Stimulated activated CD8-positive, alpha-beta memory T cell treated with anti-CD3 and anti-CD28 coated beads, Interleukin-12 subunit alpha, Interleukin-12 subunit beta, amount 100 ng/mL, for 24 hours (primary cell): ENCODE data around the gene RXFP1.
A peak's percentile ranks its signal among the peaks of the same experiment; 100 is the strongest.

ENCODE experiments used
- DNase-seq: peaks from one replicate; pipeline ENCODE4 v3.0.0-alpha.2; 2020; ENCODE audit errors: extremely low read depth

The RXFP1 gene

GRCh38 chr4:158671915-158672806, 150.5 kb downstream of the RXFP1 start, which contains the start of gene ETFDH:
ETFDH (plus strand) TSS chr4:158672296; CDS start chr4:158672457, 161 bp downstream.
- peak; percentile 94 for DNase-seq

DNA sequence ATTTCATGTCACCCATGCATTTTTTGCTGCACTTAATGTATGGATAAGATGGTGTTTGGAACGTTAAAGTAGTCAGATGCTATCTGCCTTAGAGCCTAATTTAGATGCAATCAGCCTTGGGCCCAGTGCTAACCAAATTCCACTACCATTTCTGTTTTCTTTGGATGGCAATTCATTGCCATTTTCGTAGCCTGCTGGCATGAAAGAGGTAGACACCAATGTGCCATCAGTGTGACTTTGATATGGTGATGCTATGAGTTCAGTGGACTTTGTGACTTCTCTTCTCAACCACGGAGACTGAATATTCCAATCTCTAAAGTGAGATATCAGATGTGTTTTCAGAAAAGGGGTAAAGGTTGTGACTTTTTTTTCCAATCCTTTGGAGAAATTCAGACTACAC, 152.0 kb downstream of the RXFP1 start:
- no peak for DNase-seq

- no peak for DNase-seq
These were observed 154.4 kb downstream of the RXFP1 start for GRCh38 chr4:158676076-158676475.

DNA sequence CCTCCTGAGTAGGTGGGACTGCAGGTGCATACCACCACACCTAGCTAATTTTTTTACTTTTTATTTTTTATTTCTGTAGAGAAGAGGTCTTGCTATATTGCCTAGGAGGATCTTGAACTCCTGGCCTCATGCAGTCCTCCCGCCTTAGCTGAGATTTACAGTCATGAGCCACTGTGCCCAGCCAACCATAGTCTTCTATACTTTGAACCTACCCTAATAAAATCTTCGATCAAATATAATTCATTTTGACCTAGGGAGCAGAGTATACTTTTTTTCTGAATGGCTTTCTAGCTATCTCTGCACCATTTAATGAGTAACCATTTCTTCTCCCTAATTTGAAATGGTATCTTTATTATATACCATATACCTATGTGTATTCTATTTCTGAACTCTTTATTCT, 157.1 kb downstream of the RXFP1 start:
- DNase-seq = no peak

DNA sequence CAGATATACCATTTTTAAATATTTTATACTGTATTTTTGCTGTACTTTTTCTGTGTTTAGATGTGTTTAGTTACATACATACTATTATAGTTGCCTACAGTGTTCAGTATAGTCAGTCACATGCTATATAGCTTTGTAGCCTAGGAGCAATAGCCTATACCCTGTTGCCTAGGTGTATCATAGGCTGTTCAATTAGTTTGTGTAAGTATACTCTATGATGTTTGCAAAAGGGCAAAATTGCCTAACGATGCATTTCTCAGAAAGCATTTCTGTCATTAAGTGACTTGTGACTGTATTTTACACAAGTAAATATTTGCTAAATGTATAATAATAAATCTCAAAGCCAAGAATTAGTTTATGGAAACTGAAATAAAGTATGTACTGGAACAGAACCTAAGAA, 159.9 kb downstream of the RXFP1 start:
- DNase-seq = no peak

- no peak for DNase-seq
These were observed 160.4 kb downstream of the RXFP1 start for GRCh38 chr4:158682066-158682465.

DNA sequence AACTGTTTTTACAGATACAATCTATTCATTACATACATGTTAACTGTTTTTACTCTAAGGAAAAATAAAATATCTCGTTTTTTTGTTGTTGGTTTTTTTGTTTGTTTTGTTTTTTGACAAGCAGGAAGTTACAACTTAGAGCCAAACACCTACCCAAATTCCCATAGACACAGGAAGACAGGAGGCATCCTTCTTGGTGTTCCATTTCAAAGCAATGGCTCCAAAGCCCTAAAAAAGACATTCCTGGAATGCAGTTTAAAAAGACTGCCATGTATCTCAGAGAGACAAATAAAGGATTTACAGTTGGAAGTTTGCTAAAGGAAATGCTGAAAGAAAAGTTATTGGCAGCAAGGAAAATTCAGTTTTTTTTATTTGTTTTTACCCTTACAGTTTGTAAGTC, 167.1 kb downstream of the RXFP1 start:
- no peak for DNase-seq
